DND-41 (cell line): Measurements from ENCODE around the gene ATP10D.

Experiments used
- ATAC-seq: fragments of 200-7000 bp; cut with Tn5 transposase; 3 replicates; pipeline ENCODE4 v1.9.1; 2021; ENCODE audit warnings: low read depth; ENCODE audit not compliant: insufficient read depth
- DNase-seq: peaks from one replicate; pipeline ENCODE4 v3.0.0-alpha.2; 2020
- H2AFZ ChIP-seq: 2 replicates; pipeline ENCODE4 v1.6.0; 2012; ENCODE audit warnings: low read depth, low read length
- H3K27ac ChIP-seq: 2 replicates; pipeline ENCODE4 v1.5.1; 2012; ENCODE audit warnings: low read length, inconsistent platforms
- H3K27me3 ChIP-seq: fragments of 200-600 bp; sonication (generic); 2 replicates; pipeline ENCODE4 v1.6.0; 2012; ENCODE audit warnings: low read length, mild to moderate bottlenecking, inconsistent platforms; ENCODE audit not compliant: insufficient read depth, poor library complexity
- H3K36me3 ChIP-seq: 2 replicates; pipeline ENCODE4 v1.5.1; 2012; ENCODE audit warnings: low read length, inconsistent platforms; ENCODE audit not compliant: insufficient read depth
- H3K4me1 ChIP-seq: 2 replicates; pipeline ENCODE4 v1.5.1; 2012; ENCODE audit warnings: mild to moderate bottlenecking, low read length; ENCODE audit not compliant: insufficient read depth
- H3K4me2 ChIP-seq: 2 replicates; pipeline ENCODE4 v1.6.0; 2012; ENCODE audit warnings: mild to moderate bottlenecking, moderate library complexity, low read length, inconsistent platforms; ENCODE audit not compliant: insufficient read depth
- H3K4me3 ChIP-seq, 2 experiments: fragments of 200-600 bp in 1 of 2; shearing (Covaris generic) in 1 of 2; 2 replicates each; pipeline ENCODE4 v1.5.1; 2012 to 2016; ENCODE audit warnings: inconsistent platforms in 2 of 2, low read length in 2 of 2, mild to moderate bottlenecking in 2 of 2, low read depth in 1 of 2, moderate library complexity in 1 of 2
- H3K79me2 ChIP-seq: 2 replicates; pipeline ENCODE4 v1.6.0; 2012; ENCODE audit warnings: low read length, inconsistent platforms; ENCODE audit not compliant: insufficient read depth
- H3K9ac ChIP-seq: 2 replicates; pipeline ENCODE4 v1.6.0; 2012; ENCODE audit warnings: low read depth, mild to moderate bottlenecking, inconsistent platforms, low read length, moderate library complexity
- H3K9me3 ChIP-seq: 2 replicates; pipeline ENCODE4 v1.5.1; 2012; ENCODE audit warnings: low read length, moderate library complexity, mild to moderate bottlenecking, inconsistent platforms; ENCODE audit not compliant: insufficient read depth, severe bottlenecking
- H4K20me1 ChIP-seq: 2 replicates; pipeline ENCODE4 v1.6.0; 2012; ENCODE audit warnings: low read length; ENCODE audit not compliant: insufficient read depth
- EZH2 ChIP-seq: IDR thresholded peaks from 3 replicates; pipeline ENCODE4 v1.6.1; 2012; ENCODE audit warnings: borderline replicate concordance, low read depth, mild to moderate bottlenecking, moderate library complexity, low read length, inconsistent platforms; ENCODE audit not compliant: severe bottlenecking
- TF ChIP-seq, protein P1 (sequence below): IDR thresholded peaks from 2 replicates; pipeline ENCODE4 v1.5.1; 2012; ENCODE audit warnings: borderline replicate concordance, low read length, moderate library complexity, mild to moderate bottlenecking; ENCODE audit not compliant: poor library complexity, severe bottlenecking; ENCODE audit errors: extremely low read depth

Gene ATP10D

DNA sequence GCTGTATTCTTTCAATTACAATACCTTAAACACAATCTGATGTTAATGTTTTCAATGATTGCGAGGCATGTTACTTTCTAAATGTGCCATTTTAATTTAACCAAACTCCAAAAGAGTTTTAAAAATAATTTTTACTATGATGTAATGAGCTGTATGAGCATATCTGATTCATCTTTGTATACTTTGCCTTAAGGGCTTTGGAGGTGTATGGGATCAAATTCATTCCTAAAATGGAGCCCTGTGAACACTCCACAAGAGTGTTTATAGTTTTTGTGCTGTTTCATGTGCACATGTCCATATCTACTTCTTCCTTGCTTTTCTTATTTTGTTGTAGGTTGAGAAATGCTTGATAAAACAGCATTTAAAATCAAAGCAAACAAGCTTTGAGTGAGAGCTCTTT lies 82.4 kb downstream of the ATP10D start:
- TF ChIP-seq EZH2 = no peak
- TF ChIP-seq, protein P1, sequence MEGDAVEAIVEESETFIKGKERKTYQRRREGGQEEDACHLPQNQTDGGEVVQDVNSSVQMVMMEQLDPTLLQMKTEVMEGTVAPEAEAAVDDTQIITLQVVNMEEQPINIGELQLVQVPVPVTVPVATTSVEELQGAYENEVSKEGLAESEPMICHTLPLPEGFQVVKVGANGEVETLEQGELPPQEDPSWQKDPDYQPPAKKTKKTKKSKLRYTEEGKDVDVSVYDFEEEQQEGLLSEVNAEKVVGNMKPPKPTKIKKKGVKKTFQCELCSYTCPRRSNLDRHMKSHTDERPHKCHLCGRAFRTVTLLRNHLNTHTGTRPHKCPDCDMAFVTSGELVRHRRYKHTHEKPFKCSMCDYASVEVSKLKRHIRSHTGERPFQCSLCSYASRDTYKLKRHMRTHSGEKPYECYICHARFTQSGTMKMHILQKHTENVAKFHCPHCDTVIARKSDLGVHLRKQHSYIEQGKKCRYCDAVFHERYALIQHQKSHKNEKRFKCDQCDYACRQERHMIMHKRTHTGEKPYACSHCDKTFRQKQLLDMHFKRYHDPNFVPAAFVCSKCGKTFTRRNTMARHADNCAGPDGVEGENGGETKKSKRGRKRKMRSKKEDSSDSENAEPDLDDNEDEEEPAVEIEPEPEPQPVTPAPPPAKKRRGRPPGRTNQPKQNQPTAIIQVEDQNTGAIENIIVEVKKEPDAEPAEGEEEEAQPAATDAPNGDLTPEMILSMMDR = no peak
- Histone ChIP-seq H3K9ac (no peak overlapping the region), H3K4me3 (no peak overlapping the region), H3K36me3 (peaks cover 37% of the 10 kb centered on the region), H3K27me3 (no peaks in the 10 kb centered on the region), H3K4me2 (no peak overlapping the region), H4K20me1 (no peaks in the 10 kb centered on the region), H3K79me2 (no peaks in the 10 kb centered on the region), H3K27ac (no peak overlapping the region), H2AFZ (no peak overlapping the region), H3K4me1 (peaks cover 26% of the 10 kb centered on the region), H3K9me3 (no peaks in the 10 kb centered on the region)
- ATAC-seq = no peak
- no peak for DNase-seq

DNA sequence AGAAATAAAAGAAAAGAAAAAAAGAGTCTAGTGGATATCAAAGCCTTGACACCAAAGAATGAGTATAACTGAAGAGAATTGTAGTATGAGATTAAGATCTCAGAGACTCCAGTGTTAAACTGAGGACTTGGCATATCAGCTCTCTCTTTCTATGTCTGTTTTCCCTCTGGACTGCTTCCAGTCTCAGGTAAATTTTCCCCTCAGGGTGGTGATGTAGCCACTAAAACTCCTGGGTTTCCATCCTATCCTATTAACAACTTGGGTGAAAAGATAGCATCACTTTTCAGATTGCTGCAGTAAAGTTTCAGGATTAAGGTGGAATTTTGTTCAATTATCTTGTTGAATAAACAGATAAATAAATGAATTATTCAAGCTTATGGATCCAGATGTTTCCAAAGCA lies 85.7 kb downstream of the ATP10D start:
- H3K4me1 ChIP-seq = no peaks in the 10 kb centered on the region
- TF ChIP-seq, protein P1 = no peak
- TF ChIP-seq EZH2 = no peak
- peaks cover 58% of the 10 kb centered on the region for H3K36me3 ChIP-seq
- no peaks in the 10 kb centered on the region for H3K27me3 ChIP-seq
- H2AFZ ChIP-seq = no peak overlapping the region
- H3K79me2 ChIP-seq = no peaks in the 10 kb centered on the region
- H3K9ac ChIP-seq = no peak overlapping the region
- ATAC-seq (no peak), DNase-seq (no peak)
- H3K27ac ChIP-seq = no peak overlapping the region
- no peaks in the 10 kb centered on the region for H3K9me3 ChIP-seq
- H4K20me1 ChIP-seq = no peaks in the 10 kb centered on the region
- H3K4me2 ChIP-seq = no peak overlapping the region
- H3K4me3 ChIP-seq = no peak overlapping the region

DNA sequence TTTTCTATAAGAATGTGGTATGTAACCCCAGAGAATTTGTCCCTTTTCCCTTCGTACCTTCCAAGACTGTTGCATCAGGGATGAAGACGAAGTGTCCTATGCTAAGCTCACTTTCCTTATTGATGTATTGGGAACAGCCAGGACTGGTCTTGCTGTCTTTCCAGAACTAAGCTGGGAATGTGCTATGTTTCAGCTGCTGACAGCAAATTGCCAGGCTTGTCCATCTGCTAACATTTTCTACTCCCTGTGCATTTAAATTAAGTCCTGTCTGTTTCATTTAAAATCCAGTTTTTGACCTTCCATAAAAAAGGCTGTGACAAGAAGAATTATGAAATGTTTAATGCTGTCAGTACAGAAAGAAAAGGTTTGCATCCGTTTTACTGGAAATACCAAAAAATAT lies 87.9 kb downstream of the ATP10D start:
- Histone ChIP-seq H3K9me3 (no peaks in the 10 kb centered on the region), H3K79me2 (no peaks in the 10 kb centered on the region), H3K27me3 (no peaks in the 10 kb centered on the region), H2AFZ (no peak overlapping the region), H3K4me1 (no peaks in the 10 kb centered on the region), H3K9ac (no peak overlapping the region), H4K20me1 (no peaks in the 10 kb centered on the region), H3K4me2 (no peak overlapping the region), H3K36me3 (peaks cover 70% of the 10 kb centered on the region), H3K4me3 (no peak overlapping the region), H3K27ac (no peak overlapping the region)
- ATAC-seq (no peak), DNase-seq (no peak)
- TF ChIP-seq, protein P1 = no peak
- TF ChIP-seq EZH2 = no peak
